HepG2 (cell line): ENCODE measurements around the gene ING5. TPM values are rescaled to one million over a fixed set of nuclear protein-coding genes. Genes with fewer than 3 reads are reported as not detected.

Source experiments
- BRF2 ChIP-seq: sonication (generic); formaldehyde crosslinking; IDR thresholded peaks from 2 replicates; pipeline ENCODE4 v1.8.1; 2022; ENCODE audit warnings: mild to moderate bottlenecking, missing genetic modification reagents
- ELF3 ChIP-seq: IDR thresholded peaks from 2 replicates; pipeline ENCODE4 v1.6.1; 2016; ENCODE audit warnings: missing genetic modification reagents, missing compliant biosample characterization
- ERF ChIP-seq: IDR thresholded peaks from 2 replicates; pipeline ENCODE4 v1.6.1; 2018; ENCODE audit warnings: missing biosample characterization, missing genetic modification reagents
- HOXA3 ChIP-seq: sonication (generic); formaldehyde crosslinking; IDR thresholded peaks from 2 replicates; pipeline ENCODE4 v1.5.0; 2020; ENCODE audit warnings: missing genetic modification reagents
- MXI1 ChIP-seq: IDR thresholded peaks from 3 replicates; pipeline ENCODE4 v1.6.1; 2012; ENCODE audit warnings: low read depth, low read length, inconsistent platforms, borderline replicate concordance
- NR2F1 ChIP-seq, 2 experiments: fragments of 450-650 bp in 1 of 2; formaldehyde crosslinking in 1 of 2; IDR thresholded peaks; 2 replicates each; pipeline versions ENCODE4 v1.5.0 to v1.6.1; 2016 to 2020; ENCODE audit warnings: mild to moderate bottlenecking in 1 of 2, missing compliant biosample characterization in 1 of 2, missing genetic modification reagents in 1 of 2, moderate library complexity in 1 of 2
- POLR2G ChIP-seq: fragments of 200-400 bp; formaldehyde crosslinking; IDR thresholded peaks from 2 replicates; pipeline ENCODE4 v1.6.1; 2018; ENCODE audit warnings: mild to moderate bottlenecking, low read depth, low read length, moderate library complexity
- PPARG ChIP-seq: conservative IDR thresholded peaks from 2 replicates; pipeline ENCODE4 v1.6.1; 2016; ENCODE audit warnings: missing biosample characterization, missing genetic modification reagents
- SIX1 ChIP-seq: sonication (generic); formaldehyde crosslinking; IDR thresholded peaks from 2 replicates; pipeline ENCODE4 v1.4.0; 2020; ENCODE audit warnings: missing genetic modification reagents, borderline replicate concordance
- SKI ChIP-seq: fragments of 450-650 bp; IDR thresholded peaks from one replicate; pipeline ENCODE4 v1.6.1; 2018; ENCODE audit warnings: mild to moderate bottlenecking; ENCODE audit not compliant: partially characterized antibody
- SRSF9 ChIP-seq: fragments of 200-400 bp; formaldehyde crosslinking; IDR thresholded peaks from 2 replicates; pipeline ENCODE4 v1.6.1; 2018; ENCODE audit warnings: borderline replicate concordance, mild to moderate bottlenecking, low read depth, low read length; ENCODE audit not compliant: insufficient read depth, poor library complexity, severe bottlenecking
- TFDP2 ChIP-seq: sonication (generic); formaldehyde crosslinking; IDR thresholded peaks from 2 replicates; pipeline ENCODE4 v1.4.0; 2020; ENCODE audit warnings: missing genetic modification reagents
- U2AF2 ChIP-seq: fragments of 200-400 bp; formaldehyde crosslinking; IDR thresholded peaks from 2 replicates; pipeline ENCODE4 v1.6.1; 2017; ENCODE audit warnings: low read depth, mild to moderate bottlenecking, low read length
- UBTF ChIP-seq: sonication (generic); formaldehyde crosslinking; IDR thresholded peaks from 2 replicates; pipeline ENCODE4 v1.4.0; 2020; ENCODE audit warnings: mild to moderate bottlenecking, missing genetic modification reagents
- ZBTB33 ChIP-seq: sonication (generic); formaldehyde crosslinking; IDR thresholded peaks from 2 replicates; pipeline ENCODE4 v1.4.0; 2020; ENCODE audit warnings: missing genetic modification reagents
- ZFYVE20 ChIP-seq: sonication (generic); formaldehyde crosslinking; IDR thresholded peaks from 2 replicates; pipeline ENCODE4 v1.8.0; 2023; ENCODE audit warnings: low read depth, mild to moderate bottlenecking, moderate library complexity, missing genetic modification reagents, borderline replicate concordance
- ZNF10 ChIP-seq: sonication (generic); formaldehyde crosslinking; IDR thresholded peaks from 2 replicates; pipeline ENCODE4 v1.4.0; 2020; ENCODE audit warnings: mild to moderate bottlenecking, low read depth, missing genetic modification reagents, borderline replicate concordance
- ZNF292 ChIP-seq: sonication (generic); formaldehyde crosslinking; IDR thresholded peaks from 2 replicates; pipeline ENCODE4 v1.8.1; 2022; ENCODE audit warnings: mild to moderate bottlenecking, low read depth, missing genetic modification reagents, borderline replicate concordance
- ZNF562 ChIP-seq: sonication (generic); formaldehyde crosslinking; IDR thresholded peaks from 2 replicates; pipeline ENCODE4 v1.8.0; 2022; ENCODE audit warnings: missing genetic modification reagents, borderline replicate concordance
- polyA plus RNA-seq, 8 experiments: library from polyadenylated mRNA; depleted of rRNA in 3 of 8; stranded (reverse) in 7 of 8; unstranded in 1 of 8; fragments of >200 nt; fragmentation: Illumina TruSeq in 4 of 8; extraction: Trizol in 4 of 8; gene quantifications; 2 replicates each; pipeline versions ENCODE4 v1.2.1 to v1.2.3, GENCODE V29; 2011 to 2016; ENCODE audit warnings: low read depth in 4 of 8, missing spikeins in 1 of 8, mixed read lengths in 1 of 8; ENCODE audit not compliant: insufficient read depth in 1 of 8
- total RNA-seq, 5 experiments: library from RNA; depleted of rRNA; stranded (reverse); fragments of >200 nt; fragmentation: Illumina TruSeq; extraction: Trizol; gene quantifications; 2 replicates each; pipeline ENCODE4 v1.2.3, GENCODE V29; 2016; ENCODE audit warnings: low read depth in 1 of 5
- TF ChIP-seq, protein P1 (sequence below): sonication (generic); formaldehyde crosslinking; IDR thresholded peaks from 2 replicates; pipeline ENCODE4 v1.5.1; 2020; ENCODE audit warnings: missing genetic modification reagents, mild to moderate bottlenecking, borderline replicate concordance

ING5 gene
- total and polyA plus RNA-seq, 2 of the 13 experiments (the other 11 are each of a cell fraction or from before 2014, with no cell fraction given), result 61.9 to 71.9 TPM

DNA sequence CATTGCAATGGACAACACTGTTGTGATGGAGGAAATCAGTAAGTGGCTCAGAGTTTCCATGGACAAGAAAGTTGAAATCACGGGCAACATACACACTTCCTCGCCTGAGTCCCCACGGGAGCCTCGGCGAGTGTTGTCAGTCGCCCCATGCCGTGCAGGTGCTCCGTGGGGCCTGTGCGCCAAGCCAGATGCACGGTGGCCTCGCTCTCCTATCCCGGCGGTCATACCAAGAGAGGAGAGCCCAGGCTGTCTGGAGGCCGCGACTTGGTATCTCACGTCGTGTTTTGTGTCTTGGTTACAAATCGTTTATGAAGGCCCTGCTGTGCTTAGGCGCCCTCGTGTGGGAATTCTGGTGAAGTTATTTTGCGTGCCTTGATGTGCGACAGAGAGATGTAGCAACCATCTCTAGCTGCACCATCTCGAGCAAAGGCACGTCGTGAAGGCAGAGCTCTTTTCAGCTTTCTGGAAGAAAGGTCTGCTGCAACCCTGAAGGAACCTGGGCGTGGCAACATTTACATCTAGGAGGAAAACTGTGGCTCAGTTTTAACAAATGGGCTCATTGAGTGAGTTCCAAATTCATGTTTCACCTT is 42.6 kb upstream of the ING5 start (continued):
- TF ChIP-seq UBTF (peak; percentile 22; the same call in 1 of the 2 replicates), ZNF292 (CRISPR knock-in tag) (no peak), U2AF2 (no peak), SKI (no peak), HOXA3 (CRISPR knock-in tag) (0 out of 2 replicates have a peak, but pooled peaks have one; percentile 60), TFDP2 (CRISPR knock-in tag) (peak; percentile 35; the same call in 1 of the 2 replicates), ZNF562 (CRISPR knock-in tag) (no peak), BRF2 (no peak), ERF (peak; percentile 39; the same call in 1 of the 2 replicates), ZFYVE20 (CRISPR knock-in tag) (0 out of 2 replicates have a peak, but pooled peaks have one; percentile 37), ZNF10 (CRISPR knock-in tag) (no peak), PPARG (peak; percentile 49; the same call in 1 of the 2 replicates), SRSF9 (no peak), NR2F1 (CRISPR knock-in tag; IDR thresholded peaks at IDR 0.05) (no peak), ELF3 (CRISPR knock-in tag) (0 out of 2 replicates have a peak, but pooled peaks have one; percentile 19), MXI1 (no peak; the same call in 2 of the 3 replicates), ZBTB33 (peak; percentile 93), SIX1 (CRISPR knock-in tag) (no peak), POLR2G (no peak)
- TF ChIP-seq, protein P1, sequence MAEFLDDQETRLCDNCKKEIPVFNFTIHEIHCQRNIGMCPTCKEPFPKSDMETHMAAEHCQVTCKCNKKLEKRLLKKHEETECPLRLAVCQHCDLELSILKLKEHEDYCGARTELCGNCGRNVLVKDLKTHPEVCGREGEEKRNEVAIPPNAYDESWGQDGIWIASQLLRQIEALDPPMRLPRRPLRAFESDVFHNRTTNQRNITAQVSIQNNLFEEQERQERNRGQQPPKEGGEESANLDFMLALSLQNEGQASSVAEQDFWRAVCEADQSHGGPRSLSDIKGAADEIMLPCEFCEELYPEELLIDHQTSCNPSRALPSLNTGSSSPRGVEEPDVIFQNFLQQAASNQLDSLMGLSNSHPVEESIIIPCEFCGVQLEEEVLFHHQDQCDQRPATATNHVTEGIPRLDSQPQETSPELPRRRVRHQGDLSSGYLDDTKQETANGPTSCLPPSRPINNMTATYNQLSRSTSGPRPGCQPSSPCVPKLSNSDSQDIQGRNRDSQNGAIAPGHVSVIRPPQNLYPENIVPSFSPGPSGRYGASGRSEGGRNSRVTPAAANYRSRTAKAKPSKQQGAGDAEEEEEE (CRISPR knock-in tag), result 0 out of 2 replicates have a peak, but pooled peaks have one; percentile 65
